Measurements from ENCODE around the gene SPAG16. TPM values are rescaled to one million over a fixed set of nuclear protein-coding genes. Genes with fewer than 3 reads are reported as not detected.

SPAG16 gene
- total RNA-seq, 4 donors from 2014 or later: 14.1 to 43.1 (median 30.2) TPM

DNA sequence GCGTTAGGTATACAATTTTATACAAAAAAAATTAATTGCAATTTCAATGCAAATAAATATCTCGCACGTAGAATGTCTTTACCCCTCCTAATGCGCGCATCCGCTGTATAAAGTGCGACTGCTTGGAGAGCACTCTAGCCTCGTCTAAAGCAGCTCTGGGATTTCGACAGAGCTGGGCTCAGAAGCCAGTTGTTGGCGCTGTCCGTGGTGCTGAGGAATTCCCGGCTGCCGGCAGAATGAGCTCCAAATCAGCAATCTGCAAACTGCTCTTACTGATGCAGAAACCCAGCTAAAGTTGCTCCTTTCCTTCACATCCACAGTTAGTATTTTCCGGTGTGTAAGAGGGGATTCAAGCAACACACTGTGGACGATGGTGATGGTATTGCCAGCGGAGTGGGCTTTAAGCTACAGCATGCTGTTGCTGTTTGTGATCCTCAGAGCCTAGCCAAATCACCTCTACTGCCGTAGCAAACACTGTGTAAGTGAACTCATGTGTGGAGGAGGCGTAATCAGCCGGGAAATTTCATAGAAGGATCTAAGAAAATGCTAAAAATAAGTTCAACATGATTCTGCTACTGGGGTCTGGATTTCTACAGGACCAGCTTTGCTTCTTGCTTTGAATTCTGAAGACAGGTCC is 1126.8 kb downstream of the SPAG16 start, which contains the start of gene VWC2L:
Gene VWC2L, plus strand, starts transcription at position 137 of the 637 bp plus-strand sequence. CDS start 3,140 bp downstream, outside the sequence.
- TF ChIP-seq, protein P1, sequence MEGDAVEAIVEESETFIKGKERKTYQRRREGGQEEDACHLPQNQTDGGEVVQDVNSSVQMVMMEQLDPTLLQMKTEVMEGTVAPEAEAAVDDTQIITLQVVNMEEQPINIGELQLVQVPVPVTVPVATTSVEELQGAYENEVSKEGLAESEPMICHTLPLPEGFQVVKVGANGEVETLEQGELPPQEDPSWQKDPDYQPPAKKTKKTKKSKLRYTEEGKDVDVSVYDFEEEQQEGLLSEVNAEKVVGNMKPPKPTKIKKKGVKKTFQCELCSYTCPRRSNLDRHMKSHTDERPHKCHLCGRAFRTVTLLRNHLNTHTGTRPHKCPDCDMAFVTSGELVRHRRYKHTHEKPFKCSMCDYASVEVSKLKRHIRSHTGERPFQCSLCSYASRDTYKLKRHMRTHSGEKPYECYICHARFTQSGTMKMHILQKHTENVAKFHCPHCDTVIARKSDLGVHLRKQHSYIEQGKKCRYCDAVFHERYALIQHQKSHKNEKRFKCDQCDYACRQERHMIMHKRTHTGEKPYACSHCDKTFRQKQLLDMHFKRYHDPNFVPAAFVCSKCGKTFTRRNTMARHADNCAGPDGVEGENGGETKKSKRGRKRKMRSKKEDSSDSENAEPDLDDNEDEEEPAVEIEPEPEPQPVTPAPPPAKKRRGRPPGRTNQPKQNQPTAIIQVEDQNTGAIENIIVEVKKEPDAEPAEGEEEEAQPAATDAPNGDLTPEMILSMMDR (IDR thresholded peaks at IDR 0.05): no peak
- no peak for TF ChIP-seq POLR2A (IDR thresholded peaks at IDR 0.05)
- Histone ChIP-seq H3K4me3 (no peak within 1 kb of the TSS), H3K4me1 (no peaks in the 10 kb centered on the region), H3K36me3 (no peaks in the 10 kb centered on the region), H3K27me3 (no peaks in the 10 kb centered on the region), H3K27ac (no peak within 1 kb of the TSS), H3K9me3 (no peaks in the 10 kb centered on the region)
- WGBS, 2 donors: 14 to 17% methylated on average over 19 of the region's 19 CpGs
- intact Hi-C loops (cut with DNase I): no loop called here
- DNase-seq: no peak

DNA sequence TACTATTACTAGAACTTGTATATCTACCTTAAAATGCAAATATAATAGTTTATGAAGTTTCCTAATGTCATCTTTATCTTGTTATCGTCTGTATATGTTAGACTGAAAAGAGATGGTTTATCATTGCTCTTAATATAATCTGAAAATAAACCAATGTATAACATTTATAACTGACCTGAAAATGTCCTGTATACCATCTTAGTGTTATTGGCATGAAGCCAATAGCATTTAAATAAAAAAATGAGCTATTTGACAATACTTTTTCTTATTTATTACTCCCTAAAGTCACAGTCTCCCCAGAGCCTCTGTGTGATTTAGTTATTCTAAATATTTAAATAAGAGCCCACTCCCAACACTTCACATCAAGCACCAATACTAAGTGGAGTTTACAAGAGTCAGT is 1128.4 kb downstream of the SPAG16 start:
- H3K36me3 ChIP-seq: no peaks in the 10 kb centered on the region
- H3K27me3 ChIP-seq: no peaks in the 10 kb centered on the region
- H3K9me3 ChIP-seq: no peaks in the 10 kb centered on the region
- TF ChIP-seq, protein P1 (IDR thresholded peaks at IDR 0.05): no peak
- TF ChIP-seq POLR2A (IDR thresholded peaks at IDR 0.05): no peak
- no peak overlapping the region for H3K4me3 ChIP-seq
- no peak overlapping the region for H3K27ac ChIP-seq
- WGBS, 2 donors: 68 to 70% methylated on average over 1 of the region's 1 CpG
- no peak for DNase-seq
- intact Hi-C loops (cut with DNase I): no loop called here
- no peaks in the 10 kb centered on the region for H3K4me1 ChIP-seq

DNA sequence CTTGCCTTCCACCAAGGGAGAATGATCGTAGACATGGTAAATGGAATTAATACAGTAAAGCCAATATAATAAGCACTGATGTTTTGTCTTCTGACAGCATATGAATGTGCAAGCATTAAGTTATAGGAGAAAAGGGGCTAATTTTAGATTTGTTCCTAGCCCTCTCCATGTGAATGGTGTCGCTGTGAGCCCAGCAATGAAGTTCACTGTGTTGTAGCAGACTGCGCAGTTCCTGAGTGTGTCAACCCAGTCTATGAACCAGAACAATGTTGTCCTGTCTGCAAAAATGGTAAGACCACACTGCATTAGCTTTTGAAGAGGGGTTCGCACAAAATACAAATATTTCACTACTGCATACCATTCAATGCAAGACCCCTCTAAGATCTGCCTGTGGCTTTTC is 1152.2 kb downstream of the SPAG16 start:
- no peak overlapping the region for H3K27ac ChIP-seq
- TF ChIP-seq POLR2A (IDR thresholded peaks at IDR 0.05): no peak
- TF ChIP-seq, protein P1 (IDR thresholded peaks at IDR 0.05): no peak
- no peaks in the 10 kb centered on the region for H3K27me3 ChIP-seq
- no peaks in the 10 kb centered on the region for H3K4me1 ChIP-seq
- no peaks in the 10 kb centered on the region for H3K36me3 ChIP-seq
- intact Hi-C loops (cut with DNase I): no loop called here
- WGBS, 2 donors: 84 to 88% methylated on average over 4 of the region's 4 CpGs
- no peaks in the 10 kb centered on the region for H3K9me3 ChIP-seq
- no peak overlapping the region for H3K4me3 ChIP-seq
- DNase-seq: no peak

DNA sequence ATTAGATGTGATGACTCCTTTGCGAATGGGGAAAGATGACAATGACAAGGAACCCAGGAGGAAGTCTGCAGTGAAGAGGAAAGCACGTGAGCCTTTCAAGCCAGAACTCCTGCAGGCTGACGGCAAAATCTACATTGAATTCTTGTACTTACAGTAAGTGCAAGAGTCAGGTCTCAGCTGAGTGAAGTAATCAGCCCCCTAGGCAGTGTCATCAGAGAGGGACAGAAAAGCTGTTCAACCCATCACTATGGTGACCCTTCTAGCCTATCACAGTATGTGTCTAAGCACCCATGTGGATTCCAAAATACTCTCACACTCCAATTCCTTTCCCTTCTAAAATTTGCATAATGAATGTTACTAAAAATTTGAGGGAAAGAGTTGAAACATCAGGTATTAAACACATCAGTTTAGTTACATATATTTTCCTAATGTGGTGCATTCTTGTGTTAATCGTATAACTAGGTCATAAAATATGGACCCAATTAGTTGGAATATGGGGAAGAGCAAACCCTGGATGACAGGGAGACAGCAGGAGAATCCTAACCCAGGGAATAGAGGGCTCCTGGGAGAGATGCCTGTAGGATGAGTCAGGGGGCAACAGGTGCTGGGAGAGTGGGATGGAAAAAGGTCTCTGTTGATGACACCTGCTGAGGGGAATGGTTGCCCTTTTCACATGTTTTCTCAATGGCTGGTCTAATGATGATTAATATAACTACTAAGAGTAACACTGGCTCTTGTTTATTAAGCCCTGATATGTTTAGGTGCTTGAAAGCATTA is 1166.0 kb downstream of the SPAG16 start:
- TF ChIP-seq, protein P1 (IDR thresholded peaks at IDR 0.05): no peak
- no peak for TF ChIP-seq POLR2A (IDR thresholded peaks at IDR 0.05)
- H3K36me3 ChIP-seq: no peaks in the 10 kb centered on the region
- intact Hi-C loops (cut with DNase I): no loop called here
- WGBS, 2 donors: 74 to 82% methylated on average over 4 of the region's 4 CpGs
- DNase-seq: no peak
- no peak overlapping the region for H3K27ac ChIP-seq
- H3K4me1 ChIP-seq: no peaks in the 10 kb centered on the region
- no peaks in the 10 kb centered on the region for H3K9me3 ChIP-seq
- no peak overlapping the region for H3K4me3 ChIP-seq
- H3K27me3 ChIP-seq: no peaks in the 10 kb centered on the region

DNA sequence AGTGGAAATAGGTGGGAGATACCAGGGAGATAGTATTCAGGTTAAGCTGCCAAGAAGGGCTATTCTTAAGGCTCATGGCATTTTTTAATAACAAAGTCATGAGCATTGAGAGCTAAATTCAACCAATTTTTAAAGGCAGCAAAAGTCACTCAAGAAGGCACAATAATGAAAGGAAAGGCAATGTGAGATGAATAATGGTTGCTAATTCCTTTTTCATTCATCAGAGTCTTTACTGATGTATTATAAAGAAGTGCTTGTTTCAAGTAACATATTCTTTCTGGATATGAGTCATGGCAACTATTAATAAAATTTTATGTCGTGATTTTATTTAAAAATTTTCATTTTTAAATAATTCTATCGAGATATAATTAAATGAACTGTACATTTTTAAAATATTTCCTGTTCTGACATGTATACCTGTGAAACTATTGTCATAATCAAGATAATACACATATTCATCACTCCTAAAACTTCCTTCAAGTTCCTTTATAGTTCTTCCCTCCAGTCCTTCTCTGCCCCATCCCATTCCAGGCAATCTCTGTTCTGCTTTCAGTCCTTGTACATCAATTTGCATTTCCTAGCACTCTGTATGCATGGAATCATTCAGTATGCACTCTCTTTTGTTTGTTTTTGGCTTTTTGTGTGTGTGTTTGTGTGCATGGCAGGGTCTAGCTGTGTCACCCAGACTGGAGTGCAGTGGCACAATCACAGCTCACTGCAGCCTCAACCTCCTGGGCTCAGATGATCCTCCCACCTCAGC is 1167.4 kb downstream of the SPAG16 start:
- no peaks in the 10 kb centered on the region for H3K4me1 ChIP-seq
- TF ChIP-seq, protein P1 (IDR thresholded peaks at IDR 0.05): no peak
- no peak for TF ChIP-seq POLR2A (IDR thresholded peaks at IDR 0.05)
- intact Hi-C loops (cut with DNase I): no loop called here
- H3K9me3 ChIP-seq: no peaks in the 10 kb centered on the region
- WGBS, 2 donors: 42 to 51% methylated on average over 2 of the region's 2 CpGs
- H3K27me3 ChIP-seq: no peaks in the 10 kb centered on the region
- H3K36me3 ChIP-seq: no peaks in the 10 kb centered on the region
- DNase-seq: no peak
- H3K4me3 ChIP-seq: no peak overlapping the region
- H3K27ac ChIP-seq: no peak overlapping the region
